Astrocyte of the spinal cord (primary cell): ENCODE measurements around the gene SHQ1.

Experiments used
- DNase-seq: peaks from one replicate; pipeline ENCODE4 v3.0.0; 2011; ENCODE audit warnings: low read depth, low spot score
- H3K4me3 ChIP-seq: 2 replicates; pipeline ENCODE4 v1.5.1; 2011; ENCODE audit warnings: low read depth, mild to moderate bottlenecking, low read length, moderate library complexity
- CTCF ChIP-seq: IDR thresholded peaks from 2 replicates; pipeline ENCODE4 v1.5.1; 2012; ENCODE audit warnings: low read depth, mild to moderate bottlenecking, low read length, inconsistent platforms
- in situ Hi-C: cut with HindIII; loops from 2 replicates; pipeline ENCODE4 v1.10.0; 2017; ENCODE audit warnings: low sequenced_read_pairs

Gene SHQ1

GRCh38 chr3:72847751-72848702, at the start of gene SHQ1:
TSS of gene SHQ1 (minus strand) at chr3:72848445. CDS start at chr3:72848340, 105 bp downstream.
- peak within 1 kb of the TSS; percentile 98 for H3K4me3 ChIP-seq
- in situ Hi-C loops, result no loop called here
- no peak for TF ChIP-seq CTCF
- DNase-seq, result peak; percentile 92

- in situ Hi-C loops, result no loop called here
- DNase-seq, result no peak
These were observed 49.4 kb upstream of the SHQ1 start for GRCh38 chr3:72897758-72898007.

GRCh38 chr3:72896996-72897757, 48.9 kb upstream of the SHQ1 start:
- TF ChIP-seq CTCF, result no peak
- in situ Hi-C loops, result no loop called here
- peak; percentile 29 for DNase-seq
- no peak overlapping the region for H3K4me3 ChIP-seq

More at GRCh38 chr3:72897758-72898007, 49.4 kb upstream of the SHQ1 start:
- no peak for TF ChIP-seq CTCF
- H3K4me3 ChIP-seq, result no peak overlapping the region

- in situ Hi-C loops, result no loop called here
- DNase-seq, result no peak
- H3K4me3 ChIP-seq, result no peak overlapping the region
- no peak for TF ChIP-seq CTCF
These were observed 46.8 kb upstream of the SHQ1 start for GRCh38 chr3:72894976-72895552.

- no peak overlapping the region for H3K4me3 ChIP-seq
- peak; percentile 31 for TF ChIP-seq CTCF
- in situ Hi-C loops, result no loop called here
- DNase-seq, result peak; percentile 16
These were observed 44.6 kb upstream of the SHQ1 start for GRCh38 chr3:72892870-72893269.

GRCh38 chr3:72892081-72892775, 44.0 kb upstream of the SHQ1 start:
- peak; percentile 89 for DNase-seq
- in situ Hi-C loops, result no loop called here
- no peak for TF ChIP-seq CTCF
- no peak overlapping the region for H3K4me3 ChIP-seq
